ENCODE data around the gene CCT8. TPM values are rescaled to one million over a fixed set of nuclear protein-coding genes. Genes with fewer than 3 reads are reported as not detected.

Gene CCT8
- total and polyA plus RNA-seq, 10 of the 15 experiments (the other 5 are each of a cell fraction or from before 2014, with no cell fraction given) = 321 to 696 (median 471) TPM

DNA sequence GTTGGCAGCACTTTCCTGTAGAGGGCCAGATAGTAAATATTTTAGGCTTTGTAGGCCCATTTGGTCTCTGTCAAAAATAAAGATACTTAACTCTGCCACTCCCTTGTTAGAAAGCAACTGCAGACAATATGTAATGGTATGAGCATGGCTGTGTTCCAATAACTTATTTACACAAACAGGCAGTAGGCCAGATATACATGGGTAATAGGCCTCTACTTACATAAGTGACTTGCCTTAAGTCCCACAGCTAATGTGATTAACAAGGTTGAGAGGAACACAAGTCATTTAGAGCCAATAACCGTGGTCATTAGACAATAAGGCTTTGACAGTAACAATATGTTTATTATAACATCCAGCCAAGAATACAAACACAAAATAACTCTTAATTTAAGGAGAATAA lies 17.4 kb downstream of the CCT8 start:
- no peak for FAIRE-seq

More for the DNA sequence above, 17.4 kb downstream of the CCT8 start:
- ChIA-PET POLR2A (interaction anchor here (0.7 kb wide), 1 partner anchor 13 kb away, joined by 4 read pairs; no protein-coding TSS in a partner anchor), RAD21 (ENCODE audit: unreplicated experiment) (no interaction called here), CTCF (interaction anchor here (1.1 kb wide), 1 partner anchor 14 kb away, joined by 3 read pairs; no protein-coding TSS in a partner anchor), SMC1A (ENCODE audit: uncharacterized antibody, unreplicated experiment) (interaction anchor here (1.0 to 1.1 kb wide), 3 partner anchors 9 to 38 kb away, joined by 3 to 4 read pairs (median 3); partner anchors contain the start of gene RWDD2B)
- no peak overlapping the region for H3K4me2 ChIP-seq (ENCODE audit: control insufficient read depth, insufficient read depth)
- no peaks in the 10 kb centered on the region; the same call in 2 of the 3 replicates for H3K9me3 ChIP-seq (replicated peaks; ENCODE audit: control insufficient read depth, insufficient read depth, low read length)
- no peaks in the 10 kb centered on the region for H3K27me3 ChIP-seq (replicated peaks in 1 of 2; ENCODE audit: control insufficient read depth in 2 of 2, insufficient read depth in 2 of 2, low read length in 1 of 2)
- H3K4me1 ChIP-seq (ENCODE audit: control insufficient read depth, insufficient read depth, low read length) = no peaks in the 10 kb centered on the region
- BruUV-seq (replicated peaks) = no TSS peak
- WGBS (ENCODE audit: insufficient coverage, insufficient replicate concordance, low lambda C conversion rate, missing lambda C conversion rate) = 100% methylated on average over 1 of the region's 1 CpG
- no peaks in the 10 kb centered on the region for H4K20me1 ChIP-seq (ENCODE audit: control insufficient read depth, insufficient read depth)
- H2AFZ ChIP-seq (ENCODE audit: control insufficient read depth, low read depth, low read length) = no peak overlapping the region
- peaks cover 9 to 40% of the 10 kb centered on the region in 2 experiments for H3K36me3 ChIP-seq (ENCODE audit: control insufficient read depth in 2 of 2, insufficient read depth in 2 of 2, low read length in 1 of 2)
- H3K4me3 ChIP-seq = no peak overlapping the region
- TF ChIP-seq TCF7 (IDR thresholded peaks at IDR 0.05; ENCODE audit: borderline replicate concordance) = no peak
- TF ChIP-seq, protein P1, sequence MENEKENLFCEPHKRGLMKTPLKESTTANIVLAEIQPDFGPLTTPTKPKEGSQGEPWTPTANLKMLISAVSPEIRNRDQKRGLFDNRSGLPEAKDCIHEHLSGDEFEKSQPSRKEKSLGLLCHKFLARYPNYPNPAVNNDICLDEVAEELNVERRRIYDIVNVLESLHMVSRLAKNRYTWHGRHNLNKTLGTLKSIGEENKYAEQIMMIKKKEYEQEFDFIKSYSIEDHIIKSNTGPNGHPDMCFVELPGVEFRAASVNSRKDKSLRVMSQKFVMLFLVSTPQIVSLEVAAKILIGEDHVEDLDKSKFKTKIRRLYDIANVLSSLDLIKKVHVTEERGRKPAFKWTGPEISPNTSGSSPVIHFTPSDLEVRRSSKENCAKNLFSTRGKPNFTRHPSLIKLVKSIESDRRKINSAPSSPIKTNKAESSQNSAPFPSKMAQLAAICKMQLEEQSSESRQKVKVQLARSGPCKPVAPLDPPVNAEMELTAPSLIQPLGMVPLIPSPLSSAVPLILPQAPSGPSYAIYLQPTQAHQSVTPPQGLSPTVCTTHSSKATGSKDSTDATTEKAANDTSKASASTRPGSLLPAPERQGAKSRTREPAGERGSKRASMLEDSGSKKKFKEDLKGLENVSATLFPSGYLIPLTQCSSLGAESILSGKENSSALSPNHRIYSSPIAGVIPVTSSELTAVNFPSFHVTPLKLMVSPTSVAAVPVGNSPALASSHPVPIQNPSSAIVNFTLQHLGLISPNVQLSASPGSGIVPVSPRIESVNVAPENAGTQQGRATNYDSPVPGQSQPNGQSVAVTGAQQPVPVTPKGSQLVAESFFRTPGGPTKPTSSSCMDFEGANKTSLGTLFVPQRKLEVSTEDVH (IDR thresholded peaks at IDR 0.05; ENCODE audit: low read depth, partially characterized antibody) = no peak
- no peak for TF ChIP-seq PAX8 (IDR thresholded peaks at IDR 0.05)
- TF ChIP-seq, protein P2, sequence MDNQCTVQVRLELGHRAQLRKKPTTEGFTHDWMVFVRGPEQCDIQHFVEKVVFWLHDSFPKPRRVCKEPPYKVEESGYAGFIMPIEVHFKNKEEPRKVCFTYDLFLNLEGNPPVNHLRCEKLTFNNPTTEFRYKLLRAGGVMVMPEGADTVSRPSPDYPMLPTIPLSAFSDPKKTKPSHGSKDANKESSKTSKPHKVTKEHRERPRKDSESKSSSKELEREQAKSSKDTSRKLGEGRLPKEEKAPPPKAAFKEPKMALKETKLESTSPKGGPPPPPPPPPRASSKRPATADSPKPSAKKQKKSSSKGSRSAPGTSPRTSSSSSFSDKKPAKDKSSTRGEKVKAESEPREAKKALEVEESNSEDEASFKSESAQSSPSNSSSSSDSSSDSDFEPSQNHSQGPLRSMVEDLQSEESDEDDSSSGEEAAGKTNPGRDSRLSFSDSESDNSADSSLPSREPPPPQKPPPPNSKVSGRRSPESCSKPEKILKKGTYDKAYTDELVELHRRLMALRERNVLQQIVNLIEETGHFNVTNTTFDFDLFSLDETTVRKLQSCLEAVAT (IDR thresholded peaks at IDR 0.05) = no peak
- TF ChIP-seq RBBP5 (conservative IDR thresholded peaks at IDR 0.05) = no peak
- no peak for TF ChIP-seq EGR1 (IDR thresholded peaks at IDR 0.05; ENCODE audit: borderline replicate concordance in 1 of 2, low read depth in 2 of 2, low read length in 2 of 2)
- TF ChIP-seq CBX3 (IDR thresholded peaks at IDR 0.05; ENCODE audit: borderline replicate concordance, low read depth) = no peak
- no peak for TF ChIP-seq POLR2AphosphoS2 (IDR thresholded peaks at IDR 0.05; ENCODE audit: low read depth, low read length)
- no peak for TF ChIP-seq SMAD1 (IDR thresholded peaks at IDR 0.05; ENCODE audit: low read depth, partially characterized antibody)
- in situ Hi-C loops (cut with MboI) (no loop called here), intact Hi-C loops (cut with micrococcal nuclease; ENCODE audit: unreplicated experiment) (no loop called here)
- H3K79me2 ChIP-seq (ENCODE audit: control insufficient read depth, insufficient read depth, low read length) = no peaks in the 10 kb centered on the region
- no peak overlapping the region for H3K9ac ChIP-seq (ENCODE audit: control insufficient read depth, insufficient read depth, low read length)
- DNase-seq (ENCODE audit: low read depth, low spot score) = no peak
- H3K27ac ChIP-seq (ENCODE audit: control insufficient read depth, insufficient read depth) = no peak overlapping the region
- ATAC-seq = no peak; the same call in 2 of the 3 replicates
